Activated CD4-positive, alpha-beta T cell treated with anti-CD3 and anti-CD28 coated beads, Interleukin-2, Interleukin-6, amounts not matched to agents 100 ng/mL and 50 ng/mL, durations not matched to agents 16 hours and 8 hours (primary cell): ENCODE data around the gene C9orf57.
"Not testable (repeated sequence)": the region's sequence is repeated elsewhere in the genome, so short reads cannot be mapped to it uniquely, and the experiment has no call there.

Experiments used
- DNase-seq: peaks from one replicate; pipeline ENCODE4 v3.0.0-alpha.2; 2020

Gene C9orf57

GRCh38 chr9:72022841-72023240 is 37.6 kb downstream of the C9orf57 start:
- no peak for DNase-seq

DNA sequence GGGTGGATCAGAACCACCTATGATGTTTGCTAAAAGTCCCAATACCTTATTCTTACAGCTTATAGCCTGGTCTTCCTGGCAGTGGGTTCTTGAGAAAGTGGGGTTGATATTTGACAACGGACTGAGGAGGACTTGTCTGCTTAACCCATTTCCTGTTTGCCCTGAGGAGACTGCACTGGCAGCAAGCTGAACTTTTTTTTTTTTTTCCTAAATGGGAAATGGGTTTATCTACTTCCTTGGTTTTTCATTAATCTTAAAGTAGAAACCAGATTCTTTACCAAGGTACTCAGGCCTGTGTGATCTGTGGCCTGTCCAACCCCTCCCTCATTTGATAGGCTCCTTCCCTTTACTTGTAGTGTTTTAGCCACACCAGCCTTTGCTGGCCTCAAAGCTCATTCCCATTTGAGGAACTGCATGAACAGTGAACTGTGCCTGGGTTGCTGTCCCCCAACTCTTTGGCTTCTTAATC is 47.1 kb downstream of the C9orf57 start:
- DNase-seq = no peak

DNA sequence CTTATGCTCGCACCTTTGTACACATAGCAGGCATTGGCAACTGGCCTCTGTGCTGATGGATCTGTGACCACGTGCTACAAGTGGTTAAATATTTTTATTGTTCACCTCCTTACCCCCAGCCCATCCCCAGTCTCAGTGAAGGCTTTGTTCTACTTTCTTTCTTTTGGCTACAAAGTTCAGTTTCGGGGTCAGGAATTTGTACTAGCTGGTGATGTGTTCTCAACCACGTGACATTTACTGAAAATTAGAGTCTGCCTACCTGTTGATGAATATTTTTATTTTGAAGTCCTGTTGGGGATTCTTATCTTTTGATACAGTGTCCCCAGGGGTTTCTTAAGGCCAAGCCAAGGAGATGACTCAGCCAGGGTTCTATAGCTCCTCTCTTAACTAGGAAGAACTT is 47.8 kb downstream of the C9orf57 start:
- no peak for DNase-seq

DNA sequence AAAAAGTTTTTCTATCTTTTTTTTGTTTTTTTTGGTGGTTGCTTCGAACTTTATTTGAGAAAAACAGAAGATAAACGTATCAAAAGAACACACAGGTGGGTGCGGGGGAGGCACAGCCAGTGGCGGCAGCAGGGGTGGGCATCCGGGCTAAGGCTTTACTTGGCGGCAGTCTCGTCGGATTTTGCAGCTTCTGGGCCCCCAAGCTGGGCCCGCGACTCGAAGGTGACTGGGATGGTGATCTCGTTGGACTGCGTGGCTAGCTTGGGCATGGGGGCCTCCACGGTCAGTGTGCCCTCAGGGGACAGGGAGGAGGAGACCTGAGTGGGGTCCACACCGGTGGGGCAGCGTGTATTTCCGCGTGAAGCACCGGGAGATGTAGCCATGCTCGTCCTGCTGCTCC is 52.7 kb downstream of the C9orf57 start:
- not testable (repeated sequence) for DNase-seq

DNA sequence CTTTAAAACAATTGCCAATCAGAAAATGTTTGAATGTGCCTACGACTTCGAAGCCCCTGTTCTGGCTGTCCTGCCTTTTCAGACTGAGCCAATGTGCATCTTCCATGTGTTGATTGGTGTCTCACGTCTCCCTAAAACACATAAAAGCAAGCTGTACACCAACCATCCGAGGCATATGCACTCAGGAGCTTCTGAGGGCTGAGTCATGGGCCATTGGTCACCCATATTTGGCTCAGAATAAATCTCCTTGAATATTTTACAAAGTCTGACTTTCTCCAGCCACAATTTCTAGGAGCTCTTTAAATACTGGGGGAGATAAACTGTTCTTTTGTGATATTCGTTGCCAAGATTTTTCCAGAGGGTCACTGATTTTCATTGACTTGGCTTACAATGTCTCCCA is 53.9 kb downstream of the C9orf57 start:
- DNase-seq = no peak

GRCh38 chr9:72005451-72005850 is 55.0 kb downstream of the C9orf57 start:
- DNase-seq = no peak
